Kidney epithelial cell (primary cell): ENCODE results near the gene NPS. TPM values are rescaled to one million over a fixed set of nuclear protein-coding genes. Genes with fewer than 3 reads are reported as not detected.
A peak's percentile ranks its signal among the peaks of the same experiment; 100 is the strongest.

Source experiments
- DNase-seq: peaks from one replicate; pipeline ENCODE4 v3.0.0-alpha.2; 2010; ENCODE audit warnings: low read depth
- H3K27me3 ChIP-seq: 2 replicates; pipeline ENCODE4 v1.6.0; 2011; ENCODE audit warnings: low read length; ENCODE audit not compliant: control insufficient read depth, insufficient read depth
- H3K36me3 ChIP-seq: 2 replicates; pipeline ENCODE4 v1.5.1; 2011; ENCODE audit warnings: low read length; ENCODE audit not compliant: control insufficient read depth, insufficient read depth
- H3K4me3 ChIP-seq: 2 replicates; pipeline ENCODE4 v1.5.1; 2011; ENCODE audit warnings: low read depth, mild to moderate bottlenecking, control low read depth, low read length
- total RNA-seq: library from RNA; depleted of rRNA; stranded (reverse); fragments of >200 nt; gene quantifications from 2 replicates; pipeline ENCODE4 v1.2.3, GENCODE V29; 2015
- TF ChIP-seq, protein P1 (sequence below): IDR thresholded peaks from 2 replicates; pipeline ENCODE4 v1.5.1; 2011; ENCODE audit warnings: mild to moderate bottlenecking, moderate library complexity, low read length, control low read depth, inconsistent platforms; ENCODE audit not compliant: insufficient read depth, poor library complexity, severe bottlenecking

NPS gene
- total RNA-seq, 1 donor from 2014 or later: not detected

DNA sequence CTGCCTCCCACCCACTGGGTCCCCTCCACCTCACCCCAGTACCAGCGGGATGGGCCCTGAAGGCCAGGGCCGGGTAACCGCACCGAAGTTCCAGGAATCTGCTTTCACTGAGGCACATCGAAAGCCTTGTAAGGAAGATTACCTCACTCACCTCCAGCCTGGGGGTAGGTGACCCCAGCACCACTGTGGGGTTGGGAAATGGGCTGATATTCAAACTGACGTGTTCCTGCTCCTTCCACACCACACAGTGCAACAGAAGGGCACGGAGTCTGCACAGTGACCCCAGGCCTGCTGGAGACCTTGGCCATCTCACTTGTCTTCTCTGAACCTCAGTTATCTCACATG, 29.8 kb downstream of the NPS start:
- DNase-seq: no peak
- H3K36me3 ChIP-seq: no peaks in the 10 kb centered on the region
- TF ChIP-seq, protein P1, sequence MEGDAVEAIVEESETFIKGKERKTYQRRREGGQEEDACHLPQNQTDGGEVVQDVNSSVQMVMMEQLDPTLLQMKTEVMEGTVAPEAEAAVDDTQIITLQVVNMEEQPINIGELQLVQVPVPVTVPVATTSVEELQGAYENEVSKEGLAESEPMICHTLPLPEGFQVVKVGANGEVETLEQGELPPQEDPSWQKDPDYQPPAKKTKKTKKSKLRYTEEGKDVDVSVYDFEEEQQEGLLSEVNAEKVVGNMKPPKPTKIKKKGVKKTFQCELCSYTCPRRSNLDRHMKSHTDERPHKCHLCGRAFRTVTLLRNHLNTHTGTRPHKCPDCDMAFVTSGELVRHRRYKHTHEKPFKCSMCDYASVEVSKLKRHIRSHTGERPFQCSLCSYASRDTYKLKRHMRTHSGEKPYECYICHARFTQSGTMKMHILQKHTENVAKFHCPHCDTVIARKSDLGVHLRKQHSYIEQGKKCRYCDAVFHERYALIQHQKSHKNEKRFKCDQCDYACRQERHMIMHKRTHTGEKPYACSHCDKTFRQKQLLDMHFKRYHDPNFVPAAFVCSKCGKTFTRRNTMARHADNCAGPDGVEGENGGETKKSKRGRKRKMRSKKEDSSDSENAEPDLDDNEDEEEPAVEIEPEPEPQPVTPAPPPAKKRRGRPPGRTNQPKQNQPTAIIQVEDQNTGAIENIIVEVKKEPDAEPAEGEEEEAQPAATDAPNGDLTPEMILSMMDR: no peak
- no peaks in the 10 kb centered on the region for H3K27me3 ChIP-seq
- H3K4me3 ChIP-seq: no peak overlapping the region

DNA sequence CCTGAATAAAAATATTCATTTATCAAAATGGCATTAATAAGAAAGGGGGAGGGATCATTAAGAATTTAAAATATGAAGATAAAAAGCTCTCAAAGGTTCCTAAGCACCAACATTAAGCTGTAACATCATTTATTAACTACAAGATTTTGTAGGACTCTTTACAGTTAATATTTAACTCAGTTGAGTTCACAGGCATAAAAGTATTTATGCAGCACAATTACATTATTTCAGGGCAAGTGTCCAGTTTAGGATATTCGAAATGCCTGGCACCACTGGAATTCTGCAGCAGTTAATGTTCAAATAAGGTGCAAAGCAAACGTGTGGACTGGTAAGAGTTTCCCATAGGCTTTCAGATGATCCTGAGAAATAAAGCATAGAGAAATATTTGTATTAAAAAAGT, 30.5 kb downstream of the NPS start:
- Histone ChIP-seq H3K36me3 (no peaks in the 10 kb centered on the region), H3K4me3 (no peak overlapping the region), H3K27me3 (no peaks in the 10 kb centered on the region)
- peak; percentile 4 for DNase-seq
- TF ChIP-seq, protein P1: no peak

DNA sequence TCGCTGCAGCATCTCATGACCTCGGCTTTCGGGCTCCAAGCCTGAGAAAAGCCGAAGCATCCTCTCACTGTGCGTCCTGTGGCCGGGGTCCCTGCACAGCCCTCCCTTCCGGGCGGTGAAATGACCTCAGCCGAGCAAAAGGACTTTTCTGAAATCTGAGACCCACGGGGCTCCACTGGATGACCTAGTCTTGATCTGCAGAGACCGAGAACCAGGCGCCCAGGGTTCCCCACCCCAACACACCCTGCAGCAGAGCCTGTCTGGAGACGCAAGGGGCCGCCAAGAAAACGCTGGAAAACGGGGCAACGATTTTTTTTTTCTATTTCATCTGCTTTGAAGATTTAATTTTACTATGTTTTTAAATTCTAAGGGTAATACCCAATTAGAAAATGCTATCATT, 31.7 kb downstream of the NPS start:
- no peak for DNase-seq

DNA sequence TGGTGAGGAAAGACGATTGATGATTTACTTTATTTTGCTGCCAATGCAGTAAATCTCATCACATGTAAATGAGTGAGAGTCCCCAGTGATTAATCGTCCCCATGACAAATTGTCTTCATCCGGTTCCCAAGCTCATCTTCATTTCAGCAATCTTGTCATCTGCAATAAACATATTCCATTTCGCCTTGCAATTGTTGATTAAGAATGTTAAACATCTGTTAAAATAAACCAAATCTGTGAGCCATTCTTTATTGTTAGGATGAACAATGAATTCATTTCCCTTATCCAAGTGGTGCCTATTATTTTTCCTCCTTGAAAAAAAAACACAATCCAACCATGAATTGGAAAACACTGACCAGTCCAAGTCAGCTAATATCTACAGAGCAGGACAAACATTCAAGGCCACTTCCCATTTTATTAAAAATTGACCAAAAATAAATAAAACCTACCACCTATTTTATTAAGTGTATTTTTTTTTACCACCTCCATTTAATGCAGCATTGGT, 36.5 kb downstream of the NPS start:
- TF ChIP-seq, protein P1: no peak
- Histone ChIP-seq H3K27me3 (no peaks in the 10 kb centered on the region), H3K4me3 (no peak overlapping the region), H3K36me3 (no peaks in the 10 kb centered on the region)
- no peak for DNase-seq

More for the DNA sequence above, 31.7 kb downstream of the NPS start:
- H3K36me3 ChIP-seq: no peaks in the 10 kb centered on the region
- no peaks in the 10 kb centered on the region for H3K27me3 ChIP-seq
- TF ChIP-seq, protein P1: no peak
- no peak overlapping the region for H3K4me3 ChIP-seq

DNA sequence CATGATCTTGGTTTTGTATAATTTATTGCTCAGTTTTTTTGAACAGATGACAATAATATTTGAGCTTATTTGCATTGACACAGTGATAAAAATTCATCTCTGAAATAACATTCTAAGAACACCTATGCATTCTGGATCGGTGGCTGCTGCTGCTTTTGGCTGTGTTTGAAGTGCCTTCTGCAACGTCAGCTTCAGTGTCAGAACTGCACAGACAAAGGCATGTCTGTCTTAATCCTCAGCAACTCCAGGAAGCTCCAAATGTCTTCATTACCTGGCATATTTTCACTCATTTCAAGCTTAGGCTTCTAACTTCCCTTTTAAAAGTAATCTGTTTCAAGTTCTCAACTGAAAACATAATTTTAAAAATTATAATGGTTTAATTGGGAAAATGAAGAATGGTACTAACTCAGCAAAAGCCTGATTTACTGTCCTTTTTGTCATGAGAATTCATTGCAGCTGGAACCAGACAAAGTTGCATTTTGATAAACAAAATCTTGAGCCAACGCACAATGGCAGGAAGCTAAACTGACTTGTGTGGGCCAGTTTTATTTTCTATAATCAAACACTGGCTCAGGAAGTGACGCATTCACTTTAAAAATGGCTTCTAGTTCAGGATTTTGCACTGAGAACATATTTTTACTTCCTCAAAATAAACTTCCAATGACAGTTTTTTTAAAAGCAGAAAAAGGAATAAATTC, 38.7 kb downstream of the NPS start:
- DNase-seq: no peak
- TF ChIP-seq, protein P1: no peak
- no peak overlapping the region for H3K4me3 ChIP-seq
- no peaks in the 10 kb centered on the region for H3K36me3 ChIP-seq
- H3K27me3 ChIP-seq: no peaks in the 10 kb centered on the region

DNA sequence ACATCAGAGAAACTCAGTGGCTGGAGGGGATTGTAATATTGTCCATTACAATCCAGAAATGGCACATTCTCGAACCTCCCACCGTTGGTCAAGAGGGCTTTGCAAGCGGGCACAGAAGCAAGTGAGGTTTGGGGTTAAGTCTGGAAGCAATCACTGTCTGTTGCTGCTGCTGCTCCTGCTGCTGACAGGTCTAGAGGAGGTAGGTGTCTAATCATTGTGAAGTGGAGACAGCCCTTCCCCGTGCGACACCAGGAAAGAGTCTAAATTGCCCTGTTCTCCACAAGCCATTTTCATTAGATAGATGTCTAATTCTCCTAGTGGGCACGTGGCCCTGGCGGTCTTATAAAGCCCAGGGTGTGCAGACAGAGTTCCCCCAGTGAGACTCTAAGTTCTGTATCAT, 43.5 kb downstream of the NPS start:
- no peak for DNase-seq
- TF ChIP-seq, protein P1: no peak
- Histone ChIP-seq H3K4me3 (no peak overlapping the region), H3K36me3 (no peaks in the 10 kb centered on the region), H3K27me3 (no peaks in the 10 kb centered on the region)
